ENCODE measurements around the gene TMEM238. TPM values are rescaled to one million over a fixed set of nuclear protein-coding genes. Genes with fewer than 3 reads are reported as not detected.
A peak's percentile ranks its signal among the peaks of the same experiment; 100 is the strongest.
"Not testable (repeated sequence)": the region's sequence is repeated elsewhere in the genome, so short reads cannot be mapped to it uniquely, and the experiment has no call there.

Gene TMEM238
- total RNA-seq, 1 donor from 2014 or later, result 0.40 TPM

DNA sequence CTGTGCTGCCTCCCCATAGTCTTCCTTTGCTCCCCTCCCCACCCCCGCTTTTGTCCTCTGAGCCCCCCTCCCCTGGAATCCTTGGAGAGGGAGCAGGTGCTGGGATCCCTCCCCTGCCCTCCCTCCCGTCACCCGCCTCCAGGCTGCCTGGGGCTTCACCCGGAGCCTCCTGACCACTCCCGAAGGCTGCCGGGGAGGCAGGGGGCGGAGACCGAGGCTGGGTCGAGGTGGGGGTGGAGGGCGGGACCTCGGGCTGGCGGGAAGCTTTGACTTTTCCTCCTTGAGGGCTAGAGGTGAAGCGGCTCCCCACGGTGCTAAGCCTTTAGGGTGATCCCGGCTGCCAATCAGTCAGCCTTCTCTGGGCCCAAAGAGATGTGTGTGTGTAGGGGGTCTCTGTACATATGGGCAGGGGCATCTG is 42.9 kb downstream of the TMEM238 start:
- DNase-seq (ENCODE audit: low read depth in 2 of 2), result peak in 1 of 2 donors; percentile 36

DNA sequence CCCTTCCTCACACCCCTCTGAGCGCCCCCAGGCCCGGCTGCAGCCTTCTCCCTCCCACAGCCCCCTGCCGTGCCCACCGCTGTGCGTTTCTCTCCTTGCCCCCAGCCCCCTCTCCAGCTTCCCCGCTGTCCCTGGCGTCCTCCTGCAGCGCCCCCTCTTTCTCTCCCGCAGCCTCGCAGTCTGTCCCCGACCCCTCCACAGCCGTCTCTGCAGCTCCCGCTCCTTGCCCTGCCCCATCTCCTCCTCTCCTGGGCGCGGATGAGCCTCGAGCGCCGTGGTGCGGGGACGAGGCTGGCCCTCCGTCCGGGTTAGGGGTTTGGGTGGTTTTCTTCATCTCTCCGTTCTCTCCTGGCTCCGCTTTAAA is 43.3 kb downstream of the TMEM238 start:
- peak; percentile 19 for DNase-seq (ENCODE audit: low read depth in 2 of 2)

- DNase-seq (ENCODE audit: low read depth in 2 of 2), result no peak
These were observed 44.0 kb downstream of the TMEM238 start for GRCh38 chr19:55339889-55340783.

- DNase-seq (ENCODE audit: low read depth in 2 of 2), result peak; percentile 100
These were observed 44.8 kb downstream of the TMEM238 start, which contains the start of gene KMT5C for GRCh38 chr19:55339105-55339888. Gene KMT5C, plus strand, starts transcription at chr19:55339876. Its CDS starts 2,061 bp downstream, at chr19:55341937.

GRCh38 chr19:55336101-55336500 is 48.0 kb downstream of the TMEM238 start:
- DNase-seq (ENCODE audit: low read depth in 2 of 2), result peak in 1 of 2 donors; percentile 25

DNA sequence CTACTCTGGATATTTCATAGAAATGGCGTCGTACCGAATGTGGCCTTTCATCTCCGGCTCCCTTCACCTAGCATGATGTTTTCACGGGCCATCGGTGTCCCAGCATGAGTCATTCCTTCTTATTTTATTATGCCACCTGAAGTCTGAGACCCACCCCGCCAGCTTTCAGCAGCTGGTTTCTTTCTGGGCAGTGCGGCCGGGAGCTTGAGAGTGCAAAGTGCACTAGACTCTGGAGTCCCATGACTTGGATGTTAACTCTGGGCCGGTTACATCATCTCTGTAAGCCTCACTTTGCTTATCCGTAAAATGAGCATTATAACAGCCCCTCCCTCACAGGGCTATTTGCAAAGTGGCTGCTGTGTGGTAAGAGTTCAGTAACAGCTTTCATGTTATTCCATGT is 50.2 kb downstream of the TMEM238 start:
- DNase-seq (ENCODE audit: low read depth in 2 of 2), result no peak

DNA sequence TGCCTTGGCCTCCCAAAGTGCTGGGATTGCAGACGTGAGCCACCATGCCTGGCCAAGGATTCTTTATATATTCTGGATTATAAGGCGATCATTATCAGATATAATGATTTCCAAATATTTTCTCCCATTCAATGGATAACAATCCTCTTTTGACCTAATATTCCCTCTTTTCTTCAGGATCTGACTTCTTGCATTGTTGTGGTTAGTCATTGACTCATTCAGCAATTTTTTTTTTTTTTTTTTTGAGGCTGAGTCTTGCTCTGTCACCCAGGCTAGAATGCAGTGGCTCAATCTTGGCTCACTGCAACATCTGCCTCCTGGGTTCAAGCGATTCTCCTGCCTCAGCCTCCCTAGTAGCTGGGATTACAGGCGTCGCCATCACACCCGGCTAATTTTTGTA is 54.3 kb downstream of the TMEM238 start:
- DNase-seq (ENCODE audit: low read depth in 2 of 2), result not testable (repeated sequence)

Other genes starting within 250 kb of the TMEM238 start
- 1.7 TPM in 1 of 2 replicates, not detected in the other for gene TNNT1, start 235.1 kb downstream of the TMEM238 start, total RNA-seq
- gene TNNI3, start 226.6 kb downstream of the TMEM238 start, total RNA-seq, result not detected in 2 replicates
- gene DNAAF3, start 217.7 kb downstream of the TMEM238 start, total RNA-seq, result 0.22 and 0.40 TPM in 2 replicates
- not detected in 2 replicates for gene SYT5, start 204.0 kb downstream of the TMEM238 start, total RNA-seq
- under 0.01 TPM in 2 replicates for gene PTPRH, start 174.8 kb downstream of the TMEM238 start, total RNA-seq
- gene TMEM86B, start 155.5 kb downstream of the TMEM238 start, total RNA-seq, result 0.44 and 0.99 TPM in 2 replicates
- 16.1 and 24.8 TPM in 2 replicates for gene PPP6R1, start 125.3 kb downstream of the TMEM238 start, total RNA-seq
- gene HSPBP1, start 104.2 kb downstream of the TMEM238 start, total RNA-seq, result 17.2 and 19.0 TPM in 2 replicates
- under 0.01 and 1.2 TPM in 2 replicates for gene BRSK1, start 100.3 kb downstream of the TMEM238 start, total RNA-seq
- gene TMEM150B, start 59.0 kb downstream of the TMEM238 start, total RNA-seq, result not detected in 2 replicates
- 2.2 and 3.0 TPM in 2 replicates for gene KMT5C, start 44.4 kb downstream of the TMEM238 start, total RNA-seq
- not detected in 2 replicates for gene COX6B2, start 29.6 kb downstream of the TMEM238 start, total RNA-seq
- gene GARIN5B, start 21.0 kb downstream of the TMEM238 start, total RNA-seq, result not detected in 2 replicates
- under 0.01 TPM in 1 of 2 replicates, not detected in the other for gene IL11, start 13.8 kb downstream of the TMEM238 start, total RNA-seq
- not detected in 2 replicates for gene TMEM190, start 7.5 kb downstream of the TMEM238 start, total RNA-seq
- gene RPL28, start 1.6 kb upstream of the TMEM238 start, total RNA-seq, result 118 and 119 TPM in 2 replicates
- 44.4 and 76.5 TPM in 2 replicates for gene UBE2S, start 23.5 kb upstream of the TMEM238 start, total RNA-seq
- gene SHISA7, start 59.0 kb upstream of the TMEM238 start, total RNA-seq, result not detected in 2 replicates
- 60.7 and 61.9 TPM in 2 replicates for gene ISOC2, start 77.3 kb upstream of the TMEM238 start, total RNA-seq
- not detected in 2 replicates for gene C19orf85, start 80.5 kb upstream of the TMEM238 start, total RNA-seq
- gene ZNF628, start 92.3 kb upstream of the TMEM238 start, total RNA-seq, result 0.65 and 0.79 TPM in 2 replicates
- 5.2 and 7.2 TPM in 2 replicates for gene NAT14, start 100.9 kb upstream of the TMEM238 start, total RNA-seq
- gene SSC5D, start 104.1 kb upstream of the TMEM238 start, total RNA-seq, result 0.22 TPM in 1 of 2 replicates, not detected in the other
- gene SBK2, start 152.8 kb upstream of the TMEM238 start, total RNA-seq, result not detected in 2 replicates
- 0.20 and 0.22 TPM in 2 replicates for gene SBK3, start 161.3 kb upstream of the TMEM238 start, total RNA-seq
- 2.4 and 2.6 TPM in 2 replicates for gene ZNF579, start 196.6 kb upstream of the TMEM238 start, total RNA-seq
- gene FIZ1, start 215.2 kb upstream of the TMEM238 start, total RNA-seq, result 1.5 and 3.2 TPM in 2 replicates
- 7.0 and 11.5 TPM in 2 replicates for gene ZNF524, start 216.0 kb upstream of the TMEM238 start, total RNA-seq
- 0.44 and 0.79 TPM in 2 replicates for gene ZNF865, start 221.4 kb upstream of the TMEM238 start, total RNA-seq
- 2.8 and 4.8 TPM in 2 replicates for gene ZNF784, start 240.3 kb upstream of the TMEM238 start, total RNA-seq

All from lung microvascular endothelial cell (primary cell).